NT2/D1 (cell line): ENCODE measurements around the gene WAPL.

Experiments used
- DNase-seq: peaks from one replicate; pipeline ENCODE4 v3.0.0-alpha.2; 2011; ENCODE audit warnings: low read depth, low spot score
- H3K27me3 ChIP-seq: 2 replicates; pipeline ENCODE4 v1.6.0; 2011; ENCODE audit warnings: mild to moderate bottlenecking; ENCODE audit not compliant: insufficient read length, insufficient read depth
- H3K36me3 ChIP-seq: 2 replicates; pipeline ENCODE4 v1.6.1; 2011; ENCODE audit warnings: mild to moderate bottlenecking, low read length, mixed read lengths; ENCODE audit not compliant: insufficient read depth, insufficient read length
- H3K4me1 ChIP-seq: 2 replicates; pipeline ENCODE4 v1.5.1; 2011; ENCODE audit not compliant: insufficient read depth, insufficient read length
- H3K4me3 ChIP-seq: 2 replicates; pipeline ENCODE4 v1.5.1; 2011; ENCODE audit warnings: low read depth; ENCODE audit not compliant: insufficient read length
- H3K9ac ChIP-seq: 2 replicates; pipeline ENCODE4 v1.6.0; 2011; ENCODE audit warnings: low read depth; ENCODE audit not compliant: insufficient read length
- H3K9me3 ChIP-seq: 2 replicates; pipeline ENCODE4 v1.5.1; 2011; ENCODE audit warnings: mild to moderate bottlenecking, low read length; ENCODE audit not compliant: insufficient read depth
- SUZ12 ChIP-seq: IDR thresholded peaks from 2 replicates; pipeline ENCODE4 v1.6.1; 2011; ENCODE audit not compliant: insufficient read length, insufficient read depth; ENCODE audit errors: extremely low read depth
- YY1 ChIP-seq: IDR thresholded peaks from 2 replicates; pipeline ENCODE4 v1.6.1; 2011; ENCODE audit not compliant: insufficient read length, insufficient read depth
- ZNF274 ChIP-seq: IDR thresholded peaks from 2 replicates; pipeline ENCODE4 v1.6.1; 2011; ENCODE audit warnings: mild to moderate bottlenecking, low read depth, low read length

Gene WAPL

DNA sequence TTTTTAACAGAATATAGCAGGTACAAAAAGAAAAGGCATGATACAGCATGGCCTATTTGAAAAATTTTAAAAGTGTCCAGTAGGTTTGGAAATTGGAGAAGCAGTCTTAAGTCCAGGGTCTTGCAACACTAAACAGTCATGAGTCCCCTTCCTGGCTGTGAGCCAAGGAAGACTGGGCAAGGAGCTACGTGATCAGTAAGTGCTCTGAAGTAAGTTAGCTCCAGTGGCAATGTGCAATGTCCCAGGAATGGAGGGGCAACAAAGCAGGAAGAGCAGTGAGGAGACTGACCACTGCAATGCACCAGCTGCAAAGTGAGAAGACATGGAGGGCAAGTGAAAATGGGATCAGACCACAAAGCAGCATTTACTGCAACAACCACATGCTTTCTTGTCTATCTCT is 82.0 kb downstream of the WAPL start:
- Histone ChIP-seq H3K9me3 (no peaks in the 10 kb centered on the region), H3K36me3 (peaks cover 53% of the 10 kb centered on the region), H3K9ac (no peak overlapping the region), H3K4me1 (no peaks in the 10 kb centered on the region), H3K4me3 (no peak overlapping the region), H3K27me3 (no peaks in the 10 kb centered on the region)
- TF ChIP-seq YY1 (no peak), SUZ12 (no peak), ZNF274 (no peak)
- DNase-seq = no peak

DNA sequence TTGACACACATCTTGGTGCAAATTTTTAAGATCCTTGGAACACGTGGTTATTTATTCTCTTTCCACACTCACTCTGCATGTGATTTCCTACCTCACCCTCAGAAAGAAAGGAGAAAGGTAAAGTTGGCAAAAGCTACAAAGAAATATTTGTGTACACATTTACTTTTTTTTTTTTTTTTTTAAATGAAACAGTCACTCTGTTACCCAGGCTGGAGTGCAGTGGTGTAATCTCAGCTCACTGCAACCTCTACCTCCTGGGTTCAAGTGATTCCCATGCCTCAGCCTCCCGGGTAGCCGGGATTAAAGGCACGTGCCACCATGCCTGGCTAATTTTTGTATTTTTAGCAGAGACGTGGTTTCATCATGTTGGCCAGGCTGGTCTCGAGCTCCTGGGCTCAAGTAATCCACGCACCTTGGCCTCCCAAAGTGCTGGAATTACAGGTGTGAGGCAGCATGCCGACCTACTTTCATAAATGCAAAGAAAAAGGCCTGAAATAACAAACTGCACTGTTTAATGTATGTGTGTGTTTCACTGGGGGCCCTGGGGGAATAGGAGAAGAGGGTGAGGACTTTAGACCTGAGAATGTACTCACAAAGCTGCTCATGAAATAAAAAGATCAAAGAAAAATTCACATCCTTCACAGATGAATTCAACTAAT is 83.4 kb downstream of the WAPL start:
- Histone ChIP-seq H3K4me1 (no peaks in the 10 kb centered on the region), H3K4me3 (no peak overlapping the region), H3K36me3 (peaks cover 46% of the 10 kb centered on the region), H3K9me3 (no peaks in the 10 kb centered on the region), H3K27me3 (no peaks in the 10 kb centered on the region), H3K9ac (no peak overlapping the region)
- no peak for TF ChIP-seq SUZ12
- no peak for TF ChIP-seq YY1
- TF ChIP-seq ZNF274 = no peak
- no peak for DNase-seq

- H3K36me3 ChIP-seq = peaks cover 39% of the 10 kb centered on the region
- no peaks in the 10 kb centered on the region for H3K9me3 ChIP-seq
- H3K4me1 ChIP-seq = no peaks in the 10 kb centered on the region
- H3K27me3 ChIP-seq = no peaks in the 10 kb centered on the region
- no peak for DNase-seq
- no peak overlapping the region for H3K4me3 ChIP-seq
- no peak for TF ChIP-seq ZNF274
- TF ChIP-seq SUZ12 = no peak
- TF ChIP-seq YY1 = no peak
- H3K9ac ChIP-seq = no peak overlapping the region
These were observed 84.1 kb downstream of the WAPL start for GRCh38 chr10:86437447-86437846.

DNA sequence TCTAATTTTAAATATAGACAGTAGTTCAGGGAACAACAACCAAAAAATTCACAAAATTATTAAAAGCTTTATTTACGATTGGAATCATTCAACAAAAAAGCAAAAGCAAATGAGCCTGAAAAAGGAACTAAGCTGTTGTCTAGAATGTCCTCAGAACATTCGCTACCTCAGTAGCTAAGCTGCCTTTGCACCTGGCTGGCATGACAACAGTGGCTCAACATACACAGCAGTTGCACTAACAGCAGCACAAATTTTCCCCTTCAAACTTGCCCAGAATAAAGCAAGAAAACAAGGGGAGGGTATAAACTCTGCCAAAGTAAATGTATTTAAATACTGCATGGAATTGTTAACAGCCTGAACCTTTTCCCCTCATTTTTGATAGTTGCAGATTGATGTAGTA is 84.6 kb downstream of the WAPL start:
- DNase-seq = no peak
- Histone ChIP-seq H3K36me3 (peaks cover 39% of the 10 kb centered on the region), H3K9me3 (no peaks in the 10 kb centered on the region), H3K4me1 (no peaks in the 10 kb centered on the region), H3K9ac (no peak overlapping the region), H3K4me3 (no peak overlapping the region), H3K27me3 (no peaks in the 10 kb centered on the region)
- TF ChIP-seq SUZ12 (no peak), ZNF274 (no peak), YY1 (no peak)

DNA sequence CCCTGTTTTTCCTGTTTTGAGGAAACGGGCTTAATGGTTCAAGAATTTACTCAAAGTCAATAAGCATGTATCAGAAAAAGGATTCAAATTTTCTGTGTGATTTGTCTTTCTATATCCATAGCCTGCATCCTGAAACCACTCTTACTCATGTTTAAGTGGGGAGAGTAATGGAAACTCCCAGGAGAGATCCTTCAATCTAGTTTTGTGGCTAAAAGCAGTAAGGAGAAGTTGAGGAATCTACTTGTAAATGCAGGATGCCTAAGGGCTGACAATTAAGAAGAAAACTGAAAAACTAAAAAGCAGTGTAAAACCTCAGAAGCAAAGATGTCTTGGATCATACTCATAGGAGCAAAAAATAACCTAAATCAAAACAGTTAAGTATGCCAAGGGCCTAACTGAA is 86.9 kb downstream of the WAPL start:
- TF ChIP-seq SUZ12 (no peak), YY1 (no peak), ZNF274 (no peak)
- Histone ChIP-seq H3K9me3 (no peaks in the 10 kb centered on the region), H3K4me1 (no peaks in the 10 kb centered on the region), H3K36me3 (peaks cover 28% of the 10 kb centered on the region), H3K27me3 (no peaks in the 10 kb centered on the region), H3K4me3 (no peak overlapping the region), H3K9ac (no peak overlapping the region)
- DNase-seq = no peak

DNA sequence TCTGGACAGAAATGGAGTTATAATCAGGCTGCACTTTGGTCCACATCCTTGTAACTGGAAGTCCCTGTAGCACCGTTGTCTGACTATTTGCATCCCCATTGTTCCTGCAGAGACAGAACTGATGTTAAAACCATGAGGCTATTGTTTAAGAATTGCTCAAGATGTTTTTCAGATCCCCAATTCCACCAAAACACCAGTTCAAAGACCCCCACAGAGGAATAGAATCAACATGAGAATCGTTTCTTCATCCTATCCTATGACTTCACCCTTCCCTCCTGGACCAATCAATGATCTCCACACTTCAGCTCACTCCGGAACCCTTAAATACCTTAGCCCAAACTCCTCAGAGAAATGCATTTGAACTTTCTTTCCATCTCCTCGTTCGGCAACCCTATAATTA is 97.9 kb downstream of the WAPL start:
- H3K4me1 ChIP-seq = no peaks in the 10 kb centered on the region
- TF ChIP-seq YY1 (no peak), ZNF274 (no peak)
- H3K9me3 ChIP-seq = no peaks in the 10 kb centered on the region
- DNase-seq = peak; percentile 83
- H3K36me3 ChIP-seq = no peaks in the 10 kb centered on the region
- H3K27me3 ChIP-seq = no peaks in the 10 kb centered on the region
- H3K4me3 ChIP-seq = peak overlapping the region; percentile 11
- no peak overlapping the region for H3K9ac ChIP-seq

DNA sequence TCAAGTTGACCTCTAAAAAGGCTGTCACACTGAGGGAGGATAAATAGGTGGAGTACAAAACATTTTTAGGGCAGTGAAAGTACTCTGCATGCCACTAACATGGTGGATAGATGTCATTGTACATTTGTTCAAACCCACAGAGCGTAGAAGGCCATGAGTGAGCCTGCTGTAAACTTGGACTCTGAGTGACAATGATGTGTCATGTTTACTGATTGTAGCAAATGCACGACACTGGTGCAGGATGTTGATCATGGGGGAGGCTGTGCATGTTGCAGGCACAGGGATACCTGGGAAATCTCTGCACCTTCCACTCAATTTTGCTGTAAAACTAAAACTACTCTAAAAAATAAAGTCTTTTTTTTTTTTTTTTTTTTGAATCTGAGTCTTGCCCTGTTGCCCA is 102.5 kb downstream of the WAPL start:
- Histone ChIP-seq H3K9ac (no peak overlapping the region), H3K9me3 (no peaks in the 10 kb centered on the region), H3K36me3 (no peaks in the 10 kb centered on the region), H3K4me3 (no peak overlapping the region), H3K4me1 (no peaks in the 10 kb centered on the region), H3K27me3 (no peaks in the 10 kb centered on the region)
- DNase-seq = no peak
- TF ChIP-seq ZNF274 = no peak
